PC-3 (cell line): ENCODE results near the gene PTPRE.

ENCODE experiments used
- EZH2 ChIP-seq: fragments of 300-600 bp; sonication (generic); IDR thresholded peaks from one replicate; pipeline ENCODE4 v1.6.1; 2017; ENCODE audit warnings: antibody characterized with exemption, mild to moderate bottlenecking, low read length; ENCODE audit not compliant: unreplicated experiment
- EZH2phosphoT487 ChIP-seq: fragments of 300-600 bp; sonication (generic); IDR thresholded peaks from 2 replicates; pipeline ENCODE4 v1.6.1; 2018; ENCODE audit warnings: mild to moderate bottlenecking, antibody characterized with exemption, low read length, borderline replicate concordance
- TF ChIP-seq, protein P1 (sequence below): fragments of 300-600 bp; sonication (generic); conservative IDR thresholded peaks from 2 replicates; pipeline ENCODE4 v1.5.1; 2017; ENCODE audit warnings: antibody characterized with exemption, low read depth, mild to moderate bottlenecking, low read length

DNA sequence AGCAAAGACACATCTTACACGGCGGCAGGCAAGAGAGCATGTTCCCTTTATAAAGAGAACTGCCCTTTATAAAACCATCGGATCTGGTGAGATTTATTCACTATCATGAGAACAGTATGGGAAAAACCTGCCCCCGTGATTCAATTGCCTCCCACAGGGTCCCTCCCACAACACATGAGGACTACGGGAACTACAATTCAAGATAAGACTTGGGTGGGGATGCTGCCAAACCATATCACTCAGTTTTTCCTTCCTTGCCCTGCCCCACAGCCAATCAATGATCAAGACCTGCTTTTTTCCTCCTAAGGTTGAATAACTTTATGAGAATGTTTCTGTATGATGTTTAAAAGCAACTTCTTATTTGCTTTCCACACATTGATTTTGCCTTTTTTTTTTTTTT lies 3.1 kb upstream of the PTPRE start:
- TF ChIP-seq, protein P1, sequence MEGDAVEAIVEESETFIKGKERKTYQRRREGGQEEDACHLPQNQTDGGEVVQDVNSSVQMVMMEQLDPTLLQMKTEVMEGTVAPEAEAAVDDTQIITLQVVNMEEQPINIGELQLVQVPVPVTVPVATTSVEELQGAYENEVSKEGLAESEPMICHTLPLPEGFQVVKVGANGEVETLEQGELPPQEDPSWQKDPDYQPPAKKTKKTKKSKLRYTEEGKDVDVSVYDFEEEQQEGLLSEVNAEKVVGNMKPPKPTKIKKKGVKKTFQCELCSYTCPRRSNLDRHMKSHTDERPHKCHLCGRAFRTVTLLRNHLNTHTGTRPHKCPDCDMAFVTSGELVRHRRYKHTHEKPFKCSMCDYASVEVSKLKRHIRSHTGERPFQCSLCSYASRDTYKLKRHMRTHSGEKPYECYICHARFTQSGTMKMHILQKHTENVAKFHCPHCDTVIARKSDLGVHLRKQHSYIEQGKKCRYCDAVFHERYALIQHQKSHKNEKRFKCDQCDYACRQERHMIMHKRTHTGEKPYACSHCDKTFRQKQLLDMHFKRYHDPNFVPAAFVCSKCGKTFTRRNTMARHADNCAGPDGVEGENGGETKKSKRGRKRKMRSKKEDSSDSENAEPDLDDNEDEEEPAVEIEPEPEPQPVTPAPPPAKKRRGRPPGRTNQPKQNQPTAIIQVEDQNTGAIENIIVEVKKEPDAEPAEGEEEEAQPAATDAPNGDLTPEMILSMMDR: no peak
- TF ChIP-seq EZH2phosphoT487 (no peak), EZH2 (no peak)
